ENCODE measurements around the gene ZNF285.

The ZNF285 gene

DNA sequence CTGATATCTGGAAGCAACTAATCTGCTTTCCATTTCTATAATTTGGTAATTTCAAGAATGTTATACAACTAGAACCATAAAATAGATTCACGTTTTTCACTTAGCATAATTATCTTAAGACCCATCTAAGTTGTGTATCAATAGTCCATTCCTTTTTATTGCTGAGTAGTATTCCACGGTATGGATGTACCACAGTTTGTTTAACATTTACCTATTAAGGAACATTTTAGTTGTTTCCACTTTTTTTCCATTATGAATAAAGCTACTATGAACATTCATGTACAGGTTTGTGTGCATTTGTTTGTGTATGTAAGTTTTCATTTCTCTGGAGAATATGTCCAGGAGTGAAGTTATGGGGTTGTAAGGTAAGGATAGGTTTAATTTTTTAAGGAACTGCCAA, 26.6 kb downstream of the ZNF285 start:
- Histone ChIP-seq H3F3A (ENCODE audit: insufficient read depth) (no peaks in the 10 kb centered on the region), H3K4me2 (ENCODE audit: low read depth, low read length, poor library complexity, severe bottlenecking) (no peak overlapping the region), H4K20me1 (ENCODE audit: low read depth, low read length) (no peaks in the 10 kb centered on the region), H3K4me3 (ENCODE audit: insufficient read depth, low read length, poor library complexity, severe bottlenecking) (no peak overlapping the region), H3K27me3 (ENCODE audit: low read length) (no peaks in the 10 kb centered on the region), H2AFZ (ENCODE audit: low read depth, low read length, severe bottlenecking) (no peak overlapping the region), H3K79me2 (ENCODE audit: insufficient read depth, low read length) (no peaks in the 10 kb centered on the region), H3K9me2 (replicated peaks; ENCODE audit: insufficient read depth, low read length) (no peaks in the 10 kb centered on the region), H3K36me3 (ENCODE audit: low read length) (no peaks in the 10 kb centered on the region), H3K27ac (ENCODE audit: low read depth, low read length) (no peak overlapping the region), H3K9ac (ENCODE audit: low read length) (no peak overlapping the region), H3K9me3 (ENCODE audit: insufficient read depth, low read length) (0 out of 2 replicates have a peak, but pooled peaks cover 5% of the 10 kb centered on the region)
- TF ChIP-seq EZH2phosphoT487 (conservative IDR thresholded peaks at IDR 0.05; ENCODE audit: low read length) = no peak
- TF ChIP-seq, protein P1, sequence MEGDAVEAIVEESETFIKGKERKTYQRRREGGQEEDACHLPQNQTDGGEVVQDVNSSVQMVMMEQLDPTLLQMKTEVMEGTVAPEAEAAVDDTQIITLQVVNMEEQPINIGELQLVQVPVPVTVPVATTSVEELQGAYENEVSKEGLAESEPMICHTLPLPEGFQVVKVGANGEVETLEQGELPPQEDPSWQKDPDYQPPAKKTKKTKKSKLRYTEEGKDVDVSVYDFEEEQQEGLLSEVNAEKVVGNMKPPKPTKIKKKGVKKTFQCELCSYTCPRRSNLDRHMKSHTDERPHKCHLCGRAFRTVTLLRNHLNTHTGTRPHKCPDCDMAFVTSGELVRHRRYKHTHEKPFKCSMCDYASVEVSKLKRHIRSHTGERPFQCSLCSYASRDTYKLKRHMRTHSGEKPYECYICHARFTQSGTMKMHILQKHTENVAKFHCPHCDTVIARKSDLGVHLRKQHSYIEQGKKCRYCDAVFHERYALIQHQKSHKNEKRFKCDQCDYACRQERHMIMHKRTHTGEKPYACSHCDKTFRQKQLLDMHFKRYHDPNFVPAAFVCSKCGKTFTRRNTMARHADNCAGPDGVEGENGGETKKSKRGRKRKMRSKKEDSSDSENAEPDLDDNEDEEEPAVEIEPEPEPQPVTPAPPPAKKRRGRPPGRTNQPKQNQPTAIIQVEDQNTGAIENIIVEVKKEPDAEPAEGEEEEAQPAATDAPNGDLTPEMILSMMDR (IDR thresholded peaks at IDR 0.05; ENCODE audit: insufficient read depth, low read length, poor library complexity, severe bottlenecking) = no peak

DNA sequence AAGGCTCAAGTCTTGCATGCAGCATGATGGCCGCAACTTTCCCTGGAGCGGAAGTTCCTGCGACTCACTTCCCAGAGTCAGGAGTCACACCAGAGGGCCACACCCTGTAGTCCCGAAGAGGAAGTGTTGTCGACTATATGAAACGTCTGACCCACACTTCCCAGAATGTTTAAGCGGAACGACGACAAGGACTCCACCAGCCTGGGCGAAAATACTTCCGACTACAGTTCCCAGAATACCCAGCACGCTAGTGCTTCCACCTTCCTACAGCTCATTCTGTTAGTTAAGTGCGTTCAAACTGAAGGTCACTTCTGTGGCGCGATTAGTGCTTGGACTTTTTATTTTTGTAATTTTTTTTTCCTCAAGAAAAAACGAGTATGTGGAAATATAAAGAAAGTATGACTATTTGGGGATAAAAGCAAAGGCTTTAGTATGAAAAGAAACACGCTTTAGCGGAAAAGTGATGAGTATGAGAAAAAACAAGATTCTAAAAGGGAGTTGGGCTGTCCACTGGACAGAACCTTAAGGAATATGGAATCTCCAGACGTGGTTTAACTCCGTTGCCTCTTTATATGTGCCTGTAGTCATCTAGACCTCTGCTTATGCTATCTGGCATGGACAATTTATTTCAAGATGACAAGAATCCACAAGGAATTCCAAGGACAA, 29.5 kb downstream of the ZNF285 start:
- Histone ChIP-seq H3K36me3 (ENCODE audit: low read length) (no peaks in the 10 kb centered on the region), H3K27ac (ENCODE audit: low read depth, low read length) (no peak overlapping the region), H3K27me3 (ENCODE audit: low read length) (no peaks in the 10 kb centered on the region), H3F3A (ENCODE audit: insufficient read depth) (no peaks in the 10 kb centered on the region), H4K20me1 (ENCODE audit: low read depth, low read length) (no peaks in the 10 kb centered on the region), H3K4me2 (ENCODE audit: low read depth, low read length, poor library complexity, severe bottlenecking) (no peak overlapping the region), H3K4me3 (ENCODE audit: insufficient read depth, low read length, poor library complexity, severe bottlenecking) (no peak overlapping the region), H3K9me3 (ENCODE audit: insufficient read depth, low read length) (0 out of 2 replicates have a peak, but pooled peaks cover 5% of the 10 kb centered on the region), H3K79me2 (ENCODE audit: insufficient read depth, low read length) (no peaks in the 10 kb centered on the region), H2AFZ (ENCODE audit: low read depth, low read length, severe bottlenecking) (no peak overlapping the region), H3K9ac (ENCODE audit: low read length) (no peak overlapping the region), H3K9me2 (replicated peaks; ENCODE audit: insufficient read depth, low read length) (no peaks in the 10 kb centered on the region)
- TF ChIP-seq EZH2phosphoT487 (conservative IDR thresholded peaks at IDR 0.05; ENCODE audit: low read length) = no peak

DNA sequence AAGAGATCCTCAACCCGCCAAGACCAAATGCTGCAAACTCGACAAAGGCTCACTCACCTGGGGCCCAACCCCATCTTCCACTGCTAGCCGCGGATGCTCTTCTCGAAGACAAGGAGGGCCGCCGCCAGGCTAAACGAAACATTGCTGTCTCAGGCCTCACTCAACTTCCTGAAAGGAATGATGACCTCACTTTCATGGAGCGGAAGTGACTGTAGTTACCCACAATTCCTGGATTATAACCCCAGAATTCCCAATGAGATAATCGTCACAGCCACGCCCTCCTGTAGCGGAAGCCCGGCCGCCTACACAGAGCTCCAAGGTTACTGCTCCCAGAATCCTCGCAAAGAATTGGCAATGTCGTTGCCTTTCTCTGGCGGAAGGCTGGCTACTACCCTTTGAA, 34.4 kb downstream of the ZNF285 start:
- Histone ChIP-seq H4K20me1 (ENCODE audit: low read depth, low read length) (no peaks in the 10 kb centered on the region), H2AFZ (ENCODE audit: low read depth, low read length, severe bottlenecking) (no peak overlapping the region), H3K27me3 (ENCODE audit: low read length) (no peaks in the 10 kb centered on the region), H3K4me3 (ENCODE audit: insufficient read depth, low read length, poor library complexity, severe bottlenecking) (no peak overlapping the region), H3K27ac (ENCODE audit: low read depth, low read length) (no peak overlapping the region), H3K9me2 (replicated peaks; ENCODE audit: insufficient read depth, low read length) (no peaks in the 10 kb centered on the region), H3K79me2 (ENCODE audit: insufficient read depth, low read length) (no peaks in the 10 kb centered on the region), H3K9me3 (ENCODE audit: insufficient read depth, low read length) (no peaks in the 10 kb centered on the region), H3F3A (ENCODE audit: insufficient read depth) (no peaks in the 10 kb centered on the region), H3K9ac (ENCODE audit: low read length) (no peak overlapping the region), H3K4me2 (ENCODE audit: low read depth, low read length, poor library complexity, severe bottlenecking) (no peak overlapping the region), H3K36me3 (ENCODE audit: low read length) (no peaks in the 10 kb centered on the region)
- TF ChIP-seq EZH2phosphoT487 (conservative IDR thresholded peaks at IDR 0.05; ENCODE audit: low read length) = no peak
- TF ChIP-seq, protein P1 (IDR thresholded peaks at IDR 0.05; ENCODE audit: insufficient read depth, low read length, poor library complexity, severe bottlenecking) = no peak

DNA sequence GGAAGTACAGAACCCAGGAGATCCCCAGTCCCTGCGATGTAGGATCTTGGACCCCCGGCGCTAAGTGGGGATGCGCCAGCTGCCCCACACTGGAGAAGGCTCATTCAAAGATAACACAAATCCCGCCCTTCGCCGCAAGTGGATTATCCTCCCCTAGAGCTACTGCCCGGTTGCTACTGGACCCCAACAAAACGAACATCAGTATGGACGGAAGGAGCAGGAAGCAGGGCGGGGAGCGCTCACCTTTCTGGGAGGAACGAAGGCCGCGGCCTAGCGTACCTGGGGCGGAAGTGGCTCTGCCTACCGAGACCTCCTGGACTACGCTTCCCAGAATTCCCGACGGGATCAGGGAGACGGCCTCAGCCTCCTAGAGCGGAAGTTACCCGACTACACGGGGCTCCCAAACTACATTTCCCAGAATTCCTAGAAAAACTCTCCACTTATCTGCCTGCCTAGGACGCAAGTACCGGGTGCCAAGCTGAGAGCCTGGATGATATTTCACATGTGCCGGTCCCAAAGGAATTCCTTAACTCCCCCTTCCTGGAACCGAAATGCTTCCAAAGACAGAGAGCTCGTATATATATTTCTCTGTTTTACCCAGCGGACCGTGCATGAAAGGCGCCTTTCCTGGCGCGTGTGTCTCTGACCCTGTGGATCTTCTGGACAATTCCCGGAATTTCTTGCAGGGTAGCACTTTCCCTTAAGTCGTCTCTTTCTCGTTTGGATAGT, 44.9 kb downstream of the ZNF285 start, which contains the start of gene ZNF112:
Gene ZNF112 (minus strand): TSS at position 298 of the 729 bp plus-strand sequence. CDS start 16,141 bp downstream, outside the sequence.
- no peaks in the 10 kb centered on the region for H4K20me1 ChIP-seq (ENCODE audit: low read depth, low read length)
- H3K9me3 ChIP-seq (ENCODE audit: insufficient read depth, low read length) = no peaks in the 10 kb centered on the region
- TF ChIP-seq EZH2phosphoT487 (conservative IDR thresholded peaks at IDR 0.05; ENCODE audit: low read length) = no peak
- TF ChIP-seq, protein P1 (IDR thresholded peaks at IDR 0.05; ENCODE audit: insufficient read depth, low read length, poor library complexity, severe bottlenecking) = no peak
- no peaks in the 10 kb centered on the region for H3K9me2 ChIP-seq (replicated peaks; ENCODE audit: insufficient read depth, low read length)
- no peak within 1 kb of the TSS for H3K4me3 ChIP-seq (ENCODE audit: insufficient read depth, low read length, poor library complexity, severe bottlenecking)
- no peaks in the 10 kb centered on the region for H3K27me3 ChIP-seq (ENCODE audit: low read length)
- no peaks in the 10 kb centered on the region for H3F3A ChIP-seq (ENCODE audit: insufficient read depth)
- no peak within 1 kb of the TSS for H2AFZ ChIP-seq (ENCODE audit: low read depth, low read length, severe bottlenecking)
- no peak within 1 kb of the TSS for H3K27ac ChIP-seq (ENCODE audit: low read depth, low read length)
- H3K36me3 ChIP-seq (ENCODE audit: low read length) = no peaks in the 10 kb centered on the region
- no peaks in the 10 kb centered on the region for H3K79me2 ChIP-seq (ENCODE audit: insufficient read depth, low read length)
- no peak within 1 kb of the TSS for H3K9ac ChIP-seq (ENCODE audit: low read length)
- no peak within 1 kb of the TSS for H3K4me2 ChIP-seq (ENCODE audit: low read depth, low read length, poor library complexity, severe bottlenecking)

Data from SU-DHL-6 (cell line).